Vagina (tissue), 2 donors: ENCODE measurements around the gene PFDN2.
A peak's percentile ranks its signal among the peaks of the same experiment; 100 is the strongest.

Source experiments
- POLR2AphosphoS5 ChIP-seq, 2 donors: sonication (generic); formaldehyde crosslinking; IDR thresholded peaks; one replicate each; pipeline ENCODE4 v1.9.0; 2017; ENCODE audit warnings: antibody characterized with exemption in 2 of 2, mild to moderate bottlenecking in 2 of 2, low read depth in 1 of 2; ENCODE audit not compliant: insufficient read depth in 1 of 2
- TF ChIP-seq, protein P1 (sequence below), 3 experiments: fragments of 450-650 bp in 2 of 3; fragments of 200-600 bp in 1 of 3; sonication (generic) in 1 of 3; IDR thresholded peaks; one replicate each; pipeline ENCODE4 v1.5.1; 2017 to 2019; ENCODE audit warnings: antibody characterized with exemption in 3 of 3, mild to moderate bottlenecking in 2 of 3, moderate library complexity in 2 of 3

DNA sequence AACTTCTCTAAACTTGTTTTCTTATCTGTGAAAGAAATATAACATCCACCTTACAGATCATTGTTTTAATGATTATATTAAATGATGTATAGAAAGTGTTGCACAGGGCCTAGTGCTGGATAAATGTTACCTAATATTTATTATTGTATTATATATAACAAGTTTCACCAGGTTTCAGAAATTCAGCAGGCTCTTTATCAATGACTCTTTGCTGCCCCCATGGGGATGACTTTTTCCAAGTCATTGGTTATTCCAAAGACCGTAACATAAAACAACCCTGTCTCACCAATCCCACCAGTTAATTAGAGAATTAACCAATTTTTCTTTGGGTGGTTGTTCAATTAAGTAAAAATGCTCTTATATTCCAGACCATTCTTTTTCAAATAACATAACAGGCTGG, 21.9 kb upstream of the PFDN2 start:
- TF ChIP-seq, protein P1, sequence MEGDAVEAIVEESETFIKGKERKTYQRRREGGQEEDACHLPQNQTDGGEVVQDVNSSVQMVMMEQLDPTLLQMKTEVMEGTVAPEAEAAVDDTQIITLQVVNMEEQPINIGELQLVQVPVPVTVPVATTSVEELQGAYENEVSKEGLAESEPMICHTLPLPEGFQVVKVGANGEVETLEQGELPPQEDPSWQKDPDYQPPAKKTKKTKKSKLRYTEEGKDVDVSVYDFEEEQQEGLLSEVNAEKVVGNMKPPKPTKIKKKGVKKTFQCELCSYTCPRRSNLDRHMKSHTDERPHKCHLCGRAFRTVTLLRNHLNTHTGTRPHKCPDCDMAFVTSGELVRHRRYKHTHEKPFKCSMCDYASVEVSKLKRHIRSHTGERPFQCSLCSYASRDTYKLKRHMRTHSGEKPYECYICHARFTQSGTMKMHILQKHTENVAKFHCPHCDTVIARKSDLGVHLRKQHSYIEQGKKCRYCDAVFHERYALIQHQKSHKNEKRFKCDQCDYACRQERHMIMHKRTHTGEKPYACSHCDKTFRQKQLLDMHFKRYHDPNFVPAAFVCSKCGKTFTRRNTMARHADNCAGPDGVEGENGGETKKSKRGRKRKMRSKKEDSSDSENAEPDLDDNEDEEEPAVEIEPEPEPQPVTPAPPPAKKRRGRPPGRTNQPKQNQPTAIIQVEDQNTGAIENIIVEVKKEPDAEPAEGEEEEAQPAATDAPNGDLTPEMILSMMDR (IDR thresholded peaks at IDR 0.05), result peak in 2 of 3 experiments; percentile 4 to 23
- TF ChIP-seq POLR2AphosphoS5 (IDR thresholded peaks at IDR 0.05; ENCODE audit: insufficient read depth in 1 of 2, low read depth in 1 of 2), result no peak
